HG02588 (cell line): Measurements from ENCODE around the gene ANO1.

Source experiments
- ATAC-seq: cut with Tn5 transposase; IDR thresholded peaks from one replicate; pipeline ENCODE4 v1.9.1; 2021; ENCODE audit warnings: mild to moderate bottlenecking, moderate library complexity; ENCODE audit not compliant: unreplicated experiment

The ANO1 gene

DNA sequence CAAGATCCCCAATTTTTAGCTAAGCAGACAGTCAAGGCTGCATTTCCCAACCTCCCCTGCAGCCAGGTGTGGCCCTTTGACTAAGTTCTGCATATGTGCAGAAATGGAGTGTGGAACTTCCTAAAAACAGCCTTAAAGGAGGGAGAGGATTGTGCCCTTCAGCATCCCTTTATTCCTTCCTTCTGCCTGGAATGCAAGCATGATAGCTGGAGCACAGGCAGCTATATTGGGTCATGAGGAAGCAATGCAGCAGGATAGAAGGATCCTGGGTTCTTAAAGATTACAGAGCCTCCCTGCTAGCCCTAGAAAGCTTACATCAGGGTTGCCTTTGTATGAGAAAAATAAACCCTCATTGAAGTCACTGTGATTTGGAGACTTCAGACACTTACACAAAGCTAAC, 154.9 kb downstream of the ANO1 start:
- no peak for ATAC-seq

DNA sequence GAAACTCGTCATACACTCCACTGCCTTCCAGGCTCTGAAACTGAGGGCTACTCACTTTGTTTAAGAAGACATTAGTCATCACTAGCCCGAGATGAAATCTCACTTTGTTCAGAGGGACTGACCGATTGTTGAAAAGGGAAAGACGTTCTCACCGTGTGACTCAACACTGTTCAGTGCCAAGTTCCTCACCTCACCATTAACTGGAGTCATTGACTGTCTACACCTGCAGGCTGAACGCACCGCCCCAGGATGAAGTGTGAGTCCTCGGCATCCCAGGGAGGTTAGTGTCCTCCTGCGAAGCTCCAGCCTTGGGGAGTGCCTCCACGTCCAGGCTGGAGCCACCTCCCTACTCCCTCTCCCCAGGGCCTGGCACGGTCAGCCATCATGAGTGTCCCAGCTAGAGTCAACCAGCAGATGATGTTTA, 155.4 kb downstream of the ANO1 start:
- no peak for ATAC-seq

DNA sequence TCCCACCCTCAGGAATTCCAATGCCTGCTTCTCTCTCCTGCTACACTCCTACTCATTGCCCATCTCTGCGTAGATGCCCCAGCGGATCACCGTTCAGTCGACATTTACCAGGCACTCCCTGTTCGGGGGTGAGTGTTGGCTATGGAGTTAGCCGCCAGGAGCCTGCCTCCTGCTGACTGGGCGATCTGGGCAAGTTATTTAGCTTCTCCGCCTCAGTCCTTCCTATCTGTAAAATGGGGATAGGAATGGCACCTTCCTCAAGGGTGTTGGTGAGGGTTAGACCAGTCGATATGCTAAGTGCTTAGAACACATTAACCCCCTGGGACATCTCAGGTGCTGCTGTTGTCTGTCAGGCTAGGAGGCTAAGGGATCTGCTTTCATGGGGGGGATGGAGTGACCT, 155.8 kb downstream of the ANO1 start:
- ATAC-seq: no peak
